Central memory CD4-positive, alpha-beta T cell (primary cell): ENCODE measurements around the gene NUDT7.

Experiments used
- DNase-seq: peaks from one replicate; pipeline ENCODE4 v3.0.0; 2022

NUDT7 gene

DNA sequence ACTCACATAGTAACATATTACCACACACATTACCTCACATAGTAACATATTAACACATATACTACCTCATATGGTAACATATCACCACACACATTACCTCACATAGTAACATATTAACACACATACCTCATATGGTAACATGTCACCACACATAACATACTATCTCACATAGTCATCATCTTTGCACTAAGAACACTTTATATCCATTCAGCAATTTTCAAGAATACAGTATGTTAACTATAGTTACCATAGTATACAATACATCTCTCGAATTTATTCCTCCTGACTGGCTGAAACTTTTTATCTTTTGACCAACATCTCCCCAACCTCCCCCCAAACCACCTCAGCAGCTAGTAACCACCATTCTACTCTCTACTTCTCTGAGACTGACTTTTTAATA, 7.6 kb downstream of the NUDT7 start:
- DNase-seq = no peak

DNA sequence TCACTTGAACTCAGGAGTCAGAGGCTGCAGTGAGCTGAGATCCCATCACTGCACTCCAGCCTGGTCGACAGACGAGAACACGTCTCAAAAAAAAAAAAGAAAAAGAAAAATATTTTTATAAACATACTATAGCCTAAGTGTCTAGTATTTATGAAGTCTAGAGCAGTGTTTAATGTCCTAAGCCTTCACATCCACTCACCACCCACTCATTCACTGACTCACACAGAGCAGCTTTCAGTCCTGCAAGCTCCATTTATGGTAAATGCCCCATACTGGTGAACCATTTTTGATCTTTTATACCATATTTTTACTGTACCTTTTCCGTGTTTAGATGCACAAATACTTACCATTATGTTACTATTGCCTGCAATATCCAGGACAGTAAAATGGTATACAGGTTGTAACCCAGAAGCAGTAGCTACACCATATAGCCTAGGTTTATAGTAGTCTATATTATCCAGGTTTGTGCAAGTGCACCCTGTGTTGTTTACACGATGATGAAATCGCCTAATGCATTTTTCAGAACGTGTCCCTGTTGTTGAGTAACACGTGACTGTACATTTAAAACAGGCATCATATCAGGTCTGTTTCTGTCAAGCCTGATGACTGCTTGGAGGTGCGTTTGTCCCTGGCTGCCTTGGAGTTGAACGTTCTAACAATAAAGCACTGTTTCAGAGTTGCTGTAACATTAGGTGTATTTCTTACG, 10.1 kb downstream of the NUDT7 start:
- no peak for DNase-seq

DNA sequence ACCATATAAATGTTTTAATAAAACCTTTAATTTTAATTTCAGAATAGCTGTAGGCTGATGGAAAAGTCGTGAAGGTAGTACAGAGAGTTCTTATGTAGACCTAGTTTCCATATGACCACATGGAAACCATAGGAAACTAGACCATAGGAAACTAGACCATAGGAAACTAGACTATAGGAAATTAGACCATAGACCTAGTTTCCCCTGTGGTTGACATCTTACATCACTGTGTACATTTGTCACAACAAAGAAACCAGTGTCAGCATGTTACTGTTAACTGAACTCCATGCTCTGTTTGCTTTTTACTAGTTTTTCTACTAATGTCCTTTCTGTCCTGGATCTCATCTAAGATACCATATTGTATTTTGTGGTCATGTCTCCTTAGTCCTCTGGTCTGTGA, 14.6 kb downstream of the NUDT7 start:
- DNase-seq = no peak

DNA sequence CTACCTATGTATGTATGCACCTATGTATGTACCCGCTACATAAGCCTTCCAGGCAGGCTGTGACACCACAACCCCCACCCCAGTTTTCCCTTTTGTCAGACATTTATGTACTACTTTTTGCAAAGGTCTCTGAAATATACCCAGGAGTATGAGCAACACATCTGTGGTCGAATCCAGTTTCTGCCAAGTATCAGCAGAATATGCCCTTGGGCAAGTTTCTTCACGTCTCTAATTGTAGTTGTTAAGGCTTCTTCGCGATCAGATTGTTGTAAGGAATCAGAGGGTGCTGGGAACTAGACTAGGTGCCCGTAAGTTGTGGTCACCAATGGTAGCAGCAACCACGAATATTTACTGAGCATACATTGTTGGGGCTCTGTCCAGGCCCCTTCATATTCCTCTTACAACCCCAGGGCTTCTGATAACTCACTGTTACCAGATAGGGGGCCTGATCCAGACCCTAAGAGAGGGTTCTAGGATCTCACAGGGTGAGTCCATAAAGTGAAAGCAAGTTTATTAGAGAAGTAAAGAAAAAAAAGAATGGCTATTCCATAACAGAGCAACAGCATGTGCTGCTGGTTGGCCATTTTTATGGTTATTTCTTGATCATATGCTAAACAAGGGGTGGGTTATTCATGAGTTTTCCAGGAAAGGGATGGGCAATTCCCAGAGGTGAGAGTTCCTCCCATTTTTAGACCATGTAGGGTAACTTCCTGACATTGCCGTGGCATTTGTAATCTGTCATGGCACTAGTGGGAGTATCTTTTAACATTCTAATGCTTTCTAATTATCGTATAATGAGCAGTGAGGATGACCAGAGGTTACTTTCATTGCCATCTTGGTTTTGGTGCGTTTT, 16.6 kb downstream of the NUDT7 start:
- no peak for DNase-seq

DNA sequence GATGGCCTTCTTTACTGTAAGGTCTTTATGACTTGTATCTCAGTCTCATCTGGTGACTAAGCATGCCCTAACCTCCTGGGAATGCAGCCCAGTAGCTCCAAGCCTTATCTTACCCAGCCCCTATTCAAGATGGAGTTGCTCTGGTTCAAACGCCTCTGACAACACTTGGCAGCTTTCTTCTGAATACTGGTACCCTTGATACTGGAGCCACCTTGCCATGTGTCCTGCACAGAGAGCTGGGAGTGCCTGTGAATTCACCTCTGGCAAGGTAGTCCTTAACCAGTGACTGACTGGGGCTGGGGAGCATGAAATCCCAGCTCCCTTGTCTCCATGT, 17.2 kb downstream of the NUDT7 start:
- no peak for DNase-seq

DNA sequence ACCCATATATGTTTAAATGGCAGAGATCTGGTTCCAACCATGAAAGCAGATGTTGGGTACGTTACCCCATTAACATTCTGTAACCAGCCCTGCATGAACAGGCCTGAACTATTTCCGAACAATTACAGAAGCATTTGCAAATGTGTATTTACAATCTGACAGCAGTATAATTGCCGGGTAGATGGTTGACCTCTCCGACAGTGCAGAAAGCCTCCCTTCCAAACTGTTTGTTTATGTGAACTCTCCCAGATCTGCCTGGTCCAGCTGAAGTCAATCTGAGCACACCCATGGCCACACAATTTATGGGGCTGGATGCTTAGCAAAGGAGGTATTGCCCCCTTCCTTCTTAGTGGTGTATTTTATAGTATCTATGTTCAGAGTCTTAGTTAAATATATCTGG, 21.8 kb downstream of the NUDT7 start:
- no peak for DNase-seq

DNA sequence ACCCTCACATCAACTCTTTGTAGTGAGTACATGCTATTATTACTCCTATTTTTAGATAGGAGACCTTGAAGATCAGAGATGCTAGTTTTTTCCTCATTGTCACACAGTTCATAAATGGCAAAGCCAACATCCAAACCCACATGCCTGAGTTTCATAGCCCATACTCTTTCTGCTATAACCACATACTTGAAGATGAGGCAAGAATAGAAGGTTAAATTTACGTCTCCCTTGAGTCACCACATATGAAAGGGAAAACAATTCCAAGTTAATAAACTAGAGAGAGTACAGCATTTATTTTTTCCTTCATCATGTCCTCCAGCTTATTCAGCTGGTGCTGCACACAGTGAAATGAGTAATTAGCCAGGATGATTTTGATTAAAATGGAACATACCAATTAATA, 23.7 kb downstream of the NUDT7 start:
- DNase-seq = no peak

DNA sequence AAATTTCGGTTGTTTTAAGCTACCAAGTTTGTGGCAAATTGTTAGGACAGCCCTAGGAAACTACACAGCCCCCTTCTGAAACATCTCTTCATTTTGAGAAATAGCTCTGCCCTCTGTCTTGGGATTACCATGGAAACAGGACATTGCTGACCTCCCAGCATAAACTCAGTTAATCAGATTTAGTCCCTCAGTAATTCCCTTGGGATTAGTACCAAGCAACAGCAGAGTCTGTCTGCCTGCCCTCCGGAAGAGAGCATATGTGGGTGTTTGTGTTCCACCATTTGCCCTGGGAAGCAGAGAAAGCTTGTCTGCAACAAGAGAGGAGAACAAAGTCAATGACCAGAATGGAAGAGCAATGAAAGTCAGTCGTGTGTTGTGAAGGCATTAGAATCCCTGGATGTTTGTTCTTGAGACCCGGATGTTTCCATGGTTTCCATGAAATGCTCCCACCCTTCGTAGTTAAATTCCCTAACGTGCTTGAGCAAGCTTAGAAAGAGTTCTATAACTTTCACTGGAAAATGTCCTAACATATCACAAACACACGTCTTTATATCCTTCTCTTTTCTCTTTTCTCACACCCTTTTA, 26.2 kb downstream of the NUDT7 start:
- DNase-seq = no peak

DNA sequence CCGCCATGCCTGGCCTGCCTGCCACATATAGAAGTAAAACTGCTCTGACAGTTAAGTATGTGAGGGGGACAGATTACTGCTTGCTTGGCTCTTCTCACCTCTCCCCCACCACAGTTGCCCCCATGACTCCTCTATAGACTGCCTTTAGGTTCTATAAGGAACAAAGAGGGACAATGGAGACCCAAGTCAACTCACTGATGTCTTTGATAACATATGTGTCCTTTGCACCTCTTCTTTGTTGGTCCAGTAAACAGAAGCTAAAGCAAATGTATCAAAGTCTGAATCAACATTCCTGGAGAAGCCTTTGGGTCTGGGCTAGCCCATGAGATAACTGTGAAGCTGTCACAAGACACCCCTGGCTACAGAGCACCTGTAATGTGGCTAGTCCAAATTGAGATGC, 27.1 kb downstream of the NUDT7 start:
- DNase-seq = no peak

DNA sequence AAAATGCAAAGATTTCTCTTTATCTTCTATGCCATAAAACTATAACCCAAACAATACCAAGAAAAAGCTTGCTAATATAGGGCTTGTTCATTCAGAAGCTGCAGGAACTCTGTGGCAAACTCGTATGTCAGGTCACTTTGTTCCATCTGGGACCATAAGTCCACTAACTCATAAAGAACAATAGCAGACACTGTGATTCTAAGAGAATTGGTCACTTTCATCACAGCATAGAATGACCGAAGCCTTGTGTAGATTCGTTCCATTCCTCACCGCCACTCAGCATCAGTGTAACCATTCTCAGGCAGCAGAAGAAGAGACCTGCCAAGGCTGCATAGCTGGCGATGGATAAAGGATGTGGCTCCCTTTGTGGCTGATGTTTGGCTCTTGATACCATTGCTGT, 35.7 kb downstream of the NUDT7 start:
- no peak for DNase-seq

DNA sequence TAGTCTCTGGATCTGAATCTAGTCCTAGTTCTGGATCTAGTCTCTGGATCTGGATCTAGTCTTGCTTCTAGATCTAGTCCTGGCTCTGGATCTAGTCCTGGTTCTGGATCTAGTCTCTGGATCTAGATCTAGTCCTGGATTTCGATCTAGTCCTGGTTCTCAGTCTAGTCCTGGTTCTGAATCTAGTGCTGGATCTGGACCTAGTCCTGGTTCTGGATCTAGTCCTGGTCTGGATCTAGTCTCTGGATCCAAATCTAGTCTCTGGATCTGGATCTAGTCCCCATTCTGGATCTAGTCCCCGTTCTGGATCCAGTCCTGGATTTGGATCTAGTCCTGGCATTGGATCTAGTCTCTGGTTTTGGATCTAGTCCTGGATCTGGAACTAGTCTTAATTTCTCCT, 36.2 kb downstream of the NUDT7 start:
- no peak for DNase-seq

DNA sequence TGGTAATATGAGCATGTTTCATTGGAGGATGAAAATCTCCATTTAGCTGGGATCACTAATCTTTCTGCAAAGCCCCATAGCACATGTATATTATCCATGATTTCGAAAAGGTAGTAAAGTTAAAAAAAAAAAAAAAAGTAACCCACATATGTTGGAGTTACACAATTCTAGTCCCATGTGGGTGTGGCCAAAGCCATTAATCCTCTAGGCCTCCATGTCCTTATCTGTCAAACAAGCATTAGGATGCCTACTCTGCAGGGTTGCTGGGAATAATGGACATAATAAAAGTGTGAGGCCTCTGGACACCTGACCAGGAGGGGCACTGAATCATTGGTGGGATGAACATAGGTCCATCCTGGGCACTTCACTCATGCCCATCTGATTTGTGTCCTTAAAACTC, 36.9 kb downstream of the NUDT7 start:
- DNase-seq = no peak

DNA sequence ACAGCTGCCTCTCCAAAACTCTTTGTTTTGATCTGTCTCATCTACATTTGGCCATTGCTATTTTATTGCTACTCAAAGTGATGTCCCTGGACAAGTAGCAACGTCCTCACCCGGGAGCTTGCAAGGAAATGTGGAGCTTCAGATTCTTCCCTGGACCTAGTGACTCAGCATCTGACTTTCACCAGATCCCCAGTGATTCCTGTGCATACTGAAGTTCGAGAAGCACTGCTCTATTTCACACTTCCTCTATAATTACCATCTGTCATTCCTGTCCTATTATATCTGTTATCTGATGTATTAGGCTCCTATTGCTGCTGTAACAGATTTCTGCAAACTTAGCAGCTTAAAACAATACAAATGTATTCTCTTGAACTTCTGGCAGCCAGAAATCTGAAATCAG, 37.5 kb downstream of the NUDT7 start:
- no peak for DNase-seq

DNA sequence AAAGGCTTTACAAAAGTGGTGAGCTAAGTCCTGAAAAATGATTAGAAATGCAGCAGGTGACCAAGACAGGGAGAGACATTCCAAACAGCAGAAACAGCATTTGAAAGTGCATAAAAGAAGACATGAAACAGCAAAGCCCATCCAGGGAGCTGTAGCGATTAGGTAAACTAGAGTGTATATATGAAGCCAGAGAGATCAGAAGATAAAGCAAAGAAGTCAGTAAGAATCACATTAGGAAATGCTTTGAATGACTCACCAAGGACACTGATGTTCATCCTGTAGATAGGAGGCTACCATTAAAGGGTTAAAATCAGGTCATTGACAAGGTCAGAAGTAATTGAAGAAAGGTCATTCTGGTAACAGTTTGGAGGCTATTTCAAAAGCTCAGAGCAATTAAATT, 38.5 kb downstream of the NUDT7 start:
- DNase-seq = no peak

DNA sequence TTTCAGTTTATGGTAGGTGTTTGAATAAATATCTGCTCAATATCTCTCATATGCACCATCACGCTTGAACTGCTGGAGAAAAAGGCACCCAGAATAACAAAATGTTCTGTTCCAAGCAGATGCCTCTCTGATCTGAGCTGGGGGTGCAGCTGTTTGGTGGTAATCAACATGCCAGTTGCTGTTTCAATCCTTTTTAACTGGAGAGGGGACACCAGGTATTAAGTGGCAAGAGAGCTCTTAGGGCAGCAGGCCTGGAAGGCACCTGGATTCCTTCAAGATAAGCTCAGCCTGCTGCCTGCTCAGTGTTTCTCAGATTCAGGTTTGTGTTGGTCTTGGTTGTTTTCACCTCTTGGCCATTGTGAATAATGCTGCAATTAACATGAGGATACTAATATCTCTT, 38.9 kb downstream of the NUDT7 start:
- DNase-seq = no peak

DNA sequence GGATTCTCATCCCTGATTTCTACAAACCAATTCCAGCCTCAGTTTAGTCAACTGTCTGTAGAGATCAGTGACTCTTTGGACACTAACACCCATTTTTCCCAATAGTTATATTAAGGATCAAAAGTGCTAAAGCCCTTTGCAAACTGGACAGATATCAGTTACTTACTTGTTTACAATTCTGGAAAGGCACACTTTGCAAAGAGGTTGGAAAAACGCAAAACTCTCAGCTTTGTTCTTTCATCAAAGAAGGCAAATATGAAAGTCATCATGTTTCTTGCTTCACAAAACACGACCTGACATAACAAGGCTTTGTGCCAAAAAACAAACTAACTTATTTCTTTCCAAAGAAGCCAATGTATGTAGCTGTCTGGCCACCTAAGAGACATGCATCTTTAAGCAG, 39.9 kb downstream of the NUDT7 start:
- DNase-seq = no peak

DNA sequence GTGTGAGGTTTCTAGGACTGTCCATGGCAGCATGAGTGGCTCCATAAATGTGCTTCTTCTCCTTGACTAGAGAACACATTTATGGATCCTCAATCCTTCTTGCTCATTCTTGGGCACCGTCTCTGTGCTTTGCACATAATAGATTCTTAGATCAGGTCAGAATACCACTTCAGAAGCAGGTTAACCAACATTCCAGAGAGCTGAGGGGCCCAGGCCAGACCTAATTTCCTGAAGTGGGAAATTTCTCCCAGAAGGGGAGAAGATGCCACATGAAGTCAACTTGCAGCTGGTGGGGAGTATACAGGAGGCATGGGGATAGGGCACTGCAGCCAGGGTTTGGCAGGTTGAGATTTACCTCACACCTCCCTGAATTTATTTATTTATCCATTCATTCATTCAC, 41.7 kb downstream of the NUDT7 start:
- DNase-seq = no peak

DNA sequence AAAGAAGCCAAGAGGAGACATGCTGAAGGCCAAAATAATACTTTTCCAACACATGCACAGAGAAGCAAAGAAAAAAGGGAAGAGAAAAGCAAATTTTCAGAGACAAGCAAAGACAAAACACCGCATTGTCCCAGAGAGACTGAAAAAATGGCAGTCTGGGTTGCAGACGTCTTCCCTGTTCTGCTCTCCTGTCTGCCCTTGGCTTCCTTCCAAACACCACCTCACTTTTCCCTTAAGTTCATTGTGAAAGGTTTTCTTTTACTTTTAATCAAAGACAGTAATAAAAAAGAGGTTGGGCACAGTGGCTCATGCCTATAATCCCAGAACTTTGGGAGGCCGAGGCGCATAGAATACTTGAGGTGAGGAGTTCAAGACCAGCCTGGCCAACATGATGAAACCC, 44.9 kb downstream of the NUDT7 start:
- no peak for DNase-seq

DNA sequence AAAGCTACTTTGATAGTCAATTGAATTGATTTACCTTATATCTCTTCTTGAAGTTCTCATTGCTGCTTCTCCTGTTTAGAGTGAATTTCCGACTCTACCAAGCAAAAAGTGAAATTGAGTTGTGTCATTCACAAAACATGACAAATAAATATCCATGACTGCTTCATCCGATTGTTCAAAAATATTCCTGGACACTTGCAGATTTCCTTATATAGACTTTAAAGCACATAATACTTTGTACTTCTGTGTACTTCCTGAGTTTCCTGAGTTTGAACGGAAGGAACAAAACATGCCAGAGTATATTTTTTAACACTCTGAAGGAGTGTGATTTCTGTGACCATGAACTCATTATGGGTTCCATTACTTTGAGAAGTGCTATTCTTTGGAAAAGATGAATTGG, 45.5 kb downstream of the NUDT7 start:
- no peak for DNase-seq

DNA sequence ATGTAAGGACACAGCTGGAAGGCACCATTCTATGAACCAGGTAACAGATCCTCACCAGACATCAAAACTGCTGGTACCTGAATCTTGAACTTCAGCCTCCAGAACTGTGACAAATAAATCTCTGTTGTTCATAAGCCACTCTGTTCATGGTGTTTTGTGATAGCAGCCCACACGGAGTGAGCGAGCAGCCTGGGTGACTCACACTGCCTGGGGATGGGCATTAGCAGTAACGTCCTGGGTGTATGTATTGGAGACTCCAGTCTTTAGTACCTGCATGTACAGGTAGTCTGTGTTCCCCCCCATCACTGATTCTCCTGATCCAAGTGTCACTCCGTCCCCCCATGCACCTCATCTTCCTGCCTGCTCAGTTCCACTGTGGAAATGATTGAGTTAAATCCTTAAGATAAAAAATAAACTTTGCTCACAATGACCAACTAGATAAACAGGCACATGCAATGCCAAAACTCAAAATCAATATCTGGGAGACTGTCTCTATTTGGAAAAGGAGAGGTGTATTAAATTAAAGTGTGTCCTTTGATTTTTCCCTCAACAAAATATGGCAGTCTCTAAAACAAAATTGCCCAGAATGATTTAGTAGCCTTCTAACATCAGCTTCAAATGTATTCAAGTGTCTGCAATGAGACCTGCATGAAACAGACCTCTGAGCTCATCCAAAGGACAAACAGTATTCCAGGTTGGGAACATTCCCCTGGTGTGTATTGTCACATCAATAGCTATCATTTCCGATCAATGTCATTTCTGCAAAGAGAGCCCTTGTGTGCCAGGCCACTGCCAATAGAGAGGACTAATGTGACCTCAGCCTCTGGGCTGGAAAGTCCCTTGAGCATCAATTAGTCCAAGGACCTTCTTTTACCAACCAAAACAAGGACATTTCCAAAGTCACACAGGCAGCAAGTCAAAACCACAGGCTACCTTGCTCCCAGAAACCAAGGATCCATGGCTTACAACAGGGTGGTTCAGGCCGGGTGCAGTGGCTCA, 53.9 kb downstream of the NUDT7 start:
- no peak for DNase-seq

DNA sequence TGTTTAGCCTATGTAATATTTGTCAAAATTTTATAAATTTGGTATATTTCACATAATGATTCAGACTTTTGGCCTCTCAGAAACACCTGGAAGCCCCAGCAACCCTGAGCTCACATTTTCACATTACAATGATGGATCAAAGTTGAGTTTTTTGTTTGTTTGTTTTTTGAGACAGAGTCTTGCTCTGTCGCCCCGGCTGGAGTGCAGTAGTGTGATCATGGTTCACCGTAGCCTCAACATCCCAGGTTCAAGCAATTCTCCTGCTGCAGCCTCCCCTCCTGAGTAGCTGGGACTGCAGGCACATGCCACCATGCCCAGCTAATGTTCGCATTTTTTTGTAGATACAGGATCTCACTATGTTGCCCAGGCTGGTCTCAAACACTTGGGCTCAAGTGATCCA, 55.4 kb downstream of the NUDT7 start:
- no peak for DNase-seq

DNA sequence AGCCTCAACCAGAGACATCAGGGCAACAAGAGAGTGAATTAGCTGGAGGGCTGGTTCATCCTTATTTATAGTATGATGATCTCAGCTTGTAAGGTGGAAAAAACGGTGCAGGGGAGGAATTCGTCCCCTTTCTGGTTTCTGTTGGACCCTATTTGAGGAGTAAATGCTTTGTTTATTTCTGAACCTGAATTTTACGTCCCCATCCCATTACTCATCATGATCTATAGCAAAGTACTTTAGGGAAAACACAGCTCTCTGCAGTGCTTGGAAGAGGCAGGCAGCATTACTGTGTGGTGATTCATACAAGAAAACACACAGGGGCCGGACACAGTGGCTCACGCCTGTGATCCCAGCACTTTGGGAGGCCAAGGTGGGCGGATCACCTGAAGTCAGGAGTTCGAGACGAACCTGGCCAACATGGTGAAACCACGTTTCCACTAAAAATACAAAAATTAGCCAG, 58.1 kb downstream of the NUDT7 start:
- no peak for DNase-seq

DNA sequence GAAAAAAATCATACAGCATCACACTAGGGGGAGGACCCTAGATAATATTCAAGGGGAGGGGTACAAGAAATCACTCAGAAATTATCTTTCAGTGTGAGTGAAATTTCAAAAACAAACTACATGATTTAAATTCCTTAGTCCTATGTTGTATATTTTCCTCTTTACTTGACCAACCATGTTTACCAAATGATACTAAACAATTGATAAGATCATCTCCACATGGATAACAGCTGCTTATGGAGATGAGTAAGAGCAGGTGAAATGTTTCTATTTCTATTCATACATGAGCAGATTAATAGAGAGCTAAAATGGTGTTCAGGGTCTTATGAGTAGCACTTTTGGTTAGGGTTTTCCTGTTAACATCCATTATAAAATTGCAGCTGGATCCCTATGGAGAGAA, 58.8 kb downstream of the NUDT7 start:
- no peak for DNase-seq
